ENCODE data around the gene ANTXR2.

Gene ANTXR2

GRCh38 chr4:80036306-80036705 lies 36.7 kb downstream of the ANTXR2 start:
- Histone ChIP-seq H3K9me3 (ENCODE audit: control insufficient read depth, low read length) (no peaks in the 10 kb centered on the region), H3K4me2 (ENCODE audit: low read length) (no peak overlapping the region), H3K9ac (no peak overlapping the region), H3K79me2 (no peaks in the 10 kb centered on the region), H3K4me1 (no peaks in the 10 kb centered on the region), H2AFZ (no peak overlapping the region), H3K27me3 (ENCODE audit: control insufficient read depth, insufficient read depth, low read length) (no peaks in the 10 kb centered on the region), H3K27ac (no peak overlapping the region), H3K4me3 (ENCODE audit: low read depth, low read length) (no peak overlapping the region), H3K36me3 (ENCODE audit: control insufficient read depth, insufficient read depth, low read length) (no peaks in the 10 kb centered on the region)
- no peak for TF ChIP-seq CTCF (IDR thresholded peaks at IDR 0.05)

GRCh38 chr4:80035336-80035735 lies 37.7 kb downstream of the ANTXR2 start:
- Histone ChIP-seq H3K4me3 (ENCODE audit: low read depth, low read length) (no peak overlapping the region), H3K9ac (no peak overlapping the region), H3K4me2 (ENCODE audit: low read length) (no peak overlapping the region), H3K79me2 (no peaks in the 10 kb centered on the region), H3K27me3 (ENCODE audit: control insufficient read depth, insufficient read depth, low read length) (no peaks in the 10 kb centered on the region), H3K4me1 (no peaks in the 10 kb centered on the region), H3K36me3 (ENCODE audit: control insufficient read depth, insufficient read depth, low read length) (no peaks in the 10 kb centered on the region), H2AFZ (no peak overlapping the region), H3K9me3 (ENCODE audit: control insufficient read depth, low read length) (no peaks in the 10 kb centered on the region), H3K27ac (no peak overlapping the region)
- no peak for TF ChIP-seq CTCF (IDR thresholded peaks at IDR 0.05)

- H3K4me1 ChIP-seq = no peaks in the 10 kb centered on the region
- TF ChIP-seq CTCF (IDR thresholded peaks at IDR 0.05) = no peak
Measured at GRCh38 chr4:80033581-80033980, 39.4 kb downstream of the ANTXR2 start.

DNA sequence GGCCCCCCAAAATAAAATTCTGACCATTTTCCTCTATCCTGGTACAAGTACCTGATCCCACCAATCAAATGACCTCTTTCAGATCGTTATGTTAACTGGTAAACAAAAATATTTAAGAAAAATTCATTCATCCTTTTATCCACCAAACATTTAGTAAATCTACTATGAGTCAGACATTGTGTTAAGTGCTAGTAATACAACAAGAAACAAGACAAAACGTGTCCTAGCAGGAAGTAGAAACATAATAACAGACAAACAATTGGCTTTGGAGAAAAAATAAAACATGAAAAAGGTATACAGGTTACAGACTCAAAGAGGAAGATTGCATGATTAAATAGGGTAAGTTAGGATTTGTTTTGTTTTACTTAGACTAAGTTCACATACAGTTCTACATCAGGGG lies 43.7 kb downstream of the ANTXR2 start:
- no peaks in the 10 kb centered on the region for H3K79me2 ChIP-seq
- H3K9me3 ChIP-seq (ENCODE audit: control insufficient read depth, low read length) = no peaks in the 10 kb centered on the region
- no peak overlapping the region for H3K9ac ChIP-seq
- no peak overlapping the region for H3K4me2 ChIP-seq (ENCODE audit: low read length)
- TF ChIP-seq CTCF (IDR thresholded peaks at IDR 0.05) = no peak
- no peaks in the 10 kb centered on the region for H3K4me1 ChIP-seq
- no peak overlapping the region for H3K4me3 ChIP-seq (ENCODE audit: low read depth, low read length)
- no peak overlapping the region for H3K27ac ChIP-seq
- no peaks in the 10 kb centered on the region for H3K36me3 ChIP-seq (ENCODE audit: control insufficient read depth, insufficient read depth, low read length)
- no peaks in the 10 kb centered on the region for H3K27me3 ChIP-seq (ENCODE audit: control insufficient read depth, insufficient read depth, low read length)
- H2AFZ ChIP-seq = no peak overlapping the region

More at GRCh38 chr4:80033581-80033980, 39.4 kb downstream of the ANTXR2 start:
- Histone ChIP-seq H3K27ac (no peak overlapping the region), H2AFZ (no peak overlapping the region), H3K4me3 (ENCODE audit: low read depth, low read length) (no peak overlapping the region), H3K4me2 (ENCODE audit: low read length) (no peak overlapping the region), H3K27me3 (ENCODE audit: control insufficient read depth, insufficient read depth, low read length) (no peaks in the 10 kb centered on the region), H3K9me3 (ENCODE audit: control insufficient read depth, low read length) (no peaks in the 10 kb centered on the region), H3K36me3 (ENCODE audit: control insufficient read depth, insufficient read depth, low read length) (no peaks in the 10 kb centered on the region), H3K79me2 (no peaks in the 10 kb centered on the region), H3K9ac (no peak overlapping the region)

GRCh38 chr4:80027611-80028010 lies 45.4 kb downstream of the ANTXR2 start:
- H3K36me3 ChIP-seq (ENCODE audit: control insufficient read depth, insufficient read depth, low read length) = no peaks in the 10 kb centered on the region
- H3K9me3 ChIP-seq (ENCODE audit: control insufficient read depth, low read length) = no peaks in the 10 kb centered on the region
- H3K4me2 ChIP-seq (ENCODE audit: low read length) = no peak overlapping the region
- TF ChIP-seq CTCF (IDR thresholded peaks at IDR 0.05) = no peak
- no peaks in the 10 kb centered on the region for H3K27me3 ChIP-seq (ENCODE audit: control insufficient read depth, insufficient read depth, low read length)
- no peaks in the 10 kb centered on the region for H3K79me2 ChIP-seq
- no peak overlapping the region for H3K27ac ChIP-seq
- no peak overlapping the region for H2AFZ ChIP-seq
- no peak overlapping the region for H3K9ac ChIP-seq
- no peak overlapping the region for H3K4me3 ChIP-seq (ENCODE audit: low read depth, low read length)
- H3K4me1 ChIP-seq = no peaks in the 10 kb centered on the region

Data from parathyroid adenoma (tissue), 2 donors.